Transverse colon (tissue), 4 donors: ENCODE results near the gene APLN. TPM values are rescaled to one million over a fixed set of nuclear protein-coding genes. Genes with fewer than 3 reads are reported as not detected.

Source experiments
- DNase-seq: peaks from one replicate; pipeline ENCODE4 v3.0.0-alpha.2; 2019
- H3K27ac ChIP-seq, 4 donors: fragments of 200-600 bp; sonication (generic); 2 replicates each; pipeline ENCODE4 v1.5.1; 2016 to 2018; ENCODE audit warnings: inconsistent platforms in 4 of 4
- H3K27me3 ChIP-seq: fragments of 200-600 bp; sonication (generic); 2 replicates; pipeline ENCODE4 v1.5.1; 2017; ENCODE audit warnings: inconsistent platforms
- H3K36me3 ChIP-seq, 4 donors: fragments of 200-600 bp; sonication (generic); 2 replicates each; pipeline ENCODE4 v1.5.1; 2017 to 2019; ENCODE audit warnings: inconsistent platforms in 4 of 4
- H3K4me1 ChIP-seq, 4 donors: fragments of 200-600 bp; sonication (generic); 2 replicates each; pipeline ENCODE4 v1.5.1; 2017 to 2020; ENCODE audit warnings: inconsistent platforms in 4 of 4
- H3K4me3 ChIP-seq, 4 donors: fragments of 200-600 bp; sonication (generic); 1 replicate in 1 of 4; 2 replicates in 3 of 4; pipeline versions ENCODE4 v1.5.1 to v1.6.1; 2017 to 2019; ENCODE audit warnings: inconsistent platforms in 4 of 4
- H3K9me3 ChIP-seq, 2 donors: fragments of 200-600 bp; sonication (generic); 2 replicates each; pipeline ENCODE4 v1.5.1; 2017 to 2019; ENCODE audit warnings: inconsistent platforms in 2 of 2
- EP300 ChIP-seq: sonication (generic); formaldehyde crosslinking; IDR thresholded peaks from one replicate; pipeline ENCODE4 v1.6.1; 2017; ENCODE audit warnings: antibody characterized with exemption, low read depth
- POLR2A ChIP-seq: fragments of 450-650 bp; IDR thresholded peaks from one replicate; pipeline ENCODE4 v1.6.1; 2016; ENCODE audit warnings: antibody characterized with exemption, mild to moderate bottlenecking, moderate library complexity
- POLR2AphosphoS5 ChIP-seq, 3 donors: sonication (generic); formaldehyde crosslinking; IDR thresholded peaks; one replicate each; pipeline ENCODE4 v1.6.1; 2016; ENCODE audit warnings: antibody characterized with exemption in 3 of 3
- WGBS, 2 donors: methylation state at CpG; one replicate each; pipeline ENCODE4 v1.1.5; 2018; ENCODE audit warnings: low coverage in 1 of 2; 5-methylcytosine and 5-hydroxymethylcytosine counted together
- in situ Hi-C, 4 donors: fragments of 200-750 bp; cut with MboI; loops; one replicate each; pipeline versions ENCODE4 v1.15.0 to v1.15.1; 2017; ENCODE audit warnings: low sequenced_read_pairs in 3 of 4, low pct_ligation_motif_present in 1 of 4, low pct_unique_long_range_greater_than_20kb in 1 of 4
- intact Hi-C: fragments of 100-400 bp; cut with DNase I; formaldehyde crosslinking; loops from one replicate; pipeline ENCODE4 v1.15.1; 2023; ENCODE audit warnings: low total_unique reads
- total RNA-seq, 4 donors: library from RNA; depleted of rRNA; stranded (reverse); fragments of >200 nt; gene quantifications; one replicate each; pipeline ENCODE4 v1.1.0, GENCODE V29; 2016
- TF ChIP-seq, protein P1 (sequence below), 5 experiments: fragments of 200-600 bp in 3 of 5; fragments of 450-650 bp in 2 of 5; sonication (generic) in 3 of 5; IDR thresholded peaks; 1 replicate in 2 of 5; 2 replicates in 3 of 5; pipeline ENCODE4 v1.5.1; 2016 to 2017; ENCODE audit warnings: antibody characterized with exemption in 5 of 5, inconsistent platforms in 3 of 5, mild to moderate bottlenecking in 2 of 5, moderate library complexity in 1 of 5

Gene APLN
- total RNA-seq, 4 donors from 2014 or later, result not detected

DNA sequence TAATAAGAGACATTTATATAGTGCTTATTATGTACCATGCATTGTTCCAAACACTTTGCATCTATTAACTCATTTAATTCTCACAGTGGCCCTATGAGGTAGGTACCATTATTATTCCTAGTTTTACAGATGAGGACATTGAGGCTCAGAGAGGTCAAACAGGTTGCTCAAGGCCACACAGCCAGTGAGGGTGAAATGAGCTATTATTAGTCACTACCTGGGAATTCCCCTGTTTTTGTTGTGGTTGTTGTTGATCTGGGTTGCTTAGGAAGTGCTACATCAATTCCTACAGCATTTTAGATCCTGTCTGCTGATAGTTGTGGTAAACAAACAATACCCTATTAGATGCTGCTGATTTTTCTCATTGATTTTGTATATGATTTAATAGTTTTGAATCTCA lies 41.2 kb downstream of the APLN start:
- no peak for DNase-seq
- no peaks in the 10 kb centered on the region for H3K36me3 ChIP-seq
- no peaks in the 10 kb centered on the region for H3K4me1 ChIP-seq
- TF ChIP-seq, protein P1, sequence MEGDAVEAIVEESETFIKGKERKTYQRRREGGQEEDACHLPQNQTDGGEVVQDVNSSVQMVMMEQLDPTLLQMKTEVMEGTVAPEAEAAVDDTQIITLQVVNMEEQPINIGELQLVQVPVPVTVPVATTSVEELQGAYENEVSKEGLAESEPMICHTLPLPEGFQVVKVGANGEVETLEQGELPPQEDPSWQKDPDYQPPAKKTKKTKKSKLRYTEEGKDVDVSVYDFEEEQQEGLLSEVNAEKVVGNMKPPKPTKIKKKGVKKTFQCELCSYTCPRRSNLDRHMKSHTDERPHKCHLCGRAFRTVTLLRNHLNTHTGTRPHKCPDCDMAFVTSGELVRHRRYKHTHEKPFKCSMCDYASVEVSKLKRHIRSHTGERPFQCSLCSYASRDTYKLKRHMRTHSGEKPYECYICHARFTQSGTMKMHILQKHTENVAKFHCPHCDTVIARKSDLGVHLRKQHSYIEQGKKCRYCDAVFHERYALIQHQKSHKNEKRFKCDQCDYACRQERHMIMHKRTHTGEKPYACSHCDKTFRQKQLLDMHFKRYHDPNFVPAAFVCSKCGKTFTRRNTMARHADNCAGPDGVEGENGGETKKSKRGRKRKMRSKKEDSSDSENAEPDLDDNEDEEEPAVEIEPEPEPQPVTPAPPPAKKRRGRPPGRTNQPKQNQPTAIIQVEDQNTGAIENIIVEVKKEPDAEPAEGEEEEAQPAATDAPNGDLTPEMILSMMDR (IDR thresholded peaks at IDR 0.05), result no peak
- no peak for TF ChIP-seq POLR2A
- no peak for TF ChIP-seq EP300
- TF ChIP-seq POLR2AphosphoS5 (IDR thresholded peaks at IDR 0.05), result no peak
- intact Hi-C loops (no loop called here), in situ Hi-C loops (loop anchor here (25.0 kb wide), 4 partner anchors 299 to 1299 kb away; partner anchors contain the start of genes ENOX2 (in 1 of the 4) and UTP14A (in 1 of the 4))
- no peak overlapping the region for H3K27ac ChIP-seq
- H3K9me3 ChIP-seq, result no peaks in the 10 kb centered on the region
- no peaks in the 10 kb centered on the region for H3K27me3 ChIP-seq
- H3K4me3 ChIP-seq, result no peak overlapping the region

DNA sequence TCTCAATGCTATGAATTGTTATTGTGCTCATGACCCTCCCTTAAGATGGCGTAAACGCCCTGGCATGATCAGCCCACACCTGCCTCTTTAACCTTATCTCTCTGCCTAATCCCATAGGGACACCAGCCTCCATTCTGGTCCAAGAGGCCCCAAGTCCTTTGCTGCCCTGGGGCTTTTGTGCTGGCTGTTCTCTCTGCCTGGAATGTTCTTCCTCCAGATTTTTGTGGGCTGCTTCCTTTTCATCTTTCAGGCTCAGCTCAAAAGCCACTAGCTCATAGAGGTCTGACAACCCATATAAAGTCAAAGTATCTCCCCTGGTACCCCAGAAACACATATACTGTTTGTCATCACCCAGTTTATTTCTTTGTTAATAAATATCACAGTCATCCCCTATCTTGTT lies 42.4 kb downstream of the APLN start:
- Histone ChIP-seq H3K4me1 (no peaks in the 10 kb centered on the region), H3K27ac (no peak overlapping the region), H3K4me3 (no peak overlapping the region), H3K9me3 (no peaks in the 10 kb centered on the region), H3K36me3 (no peaks in the 10 kb centered on the region), H3K27me3 (no peaks in the 10 kb centered on the region)
- TF ChIP-seq EP300 (no peak), POLR2A (no peak)
- TF ChIP-seq, protein P1 (IDR thresholded peaks at IDR 0.05), result no peak
- no peak for DNase-seq
- WGBS, 2 donors, result 78% methylated on average over 2 of the region's 2 CpGs; no CpG with 5 or more reads in 1 of the 2 donors
- in situ Hi-C loops (loop anchor here (25.0 kb wide), 4 partner anchors 300 to 1300 kb away; partner anchors contain the start of genes ENOX2 (in 1 of the 4) and UTP14A (in 1 of the 4)), intact Hi-C loops (no loop called here)

- Histone ChIP-seq H3K36me3 (no peaks in the 10 kb centered on the region), H3K4me3 (no peak overlapping the region), H3K4me1 (peaks cover 0 to 7% (median 1%) of the 10 kb centered on the region in 4 donors), H3K27ac (no peak overlapping the region), H3K27me3 (no peaks in the 10 kb centered on the region), H3K9me3 (no peaks in the 10 kb centered on the region)
- in situ Hi-C loops, result loop anchor here (10.0 to 25.0 kb wide), 5 partner anchors 115 to 1303 kb away; partner anchors contain the start of genes ENOX2 (in 1 of the 4) and UTP14A (in 1 of the 4)
- intact Hi-C loops, result no loop called here
- DNase-seq, result no peak
- TF ChIP-seq, protein P1 (IDR thresholded peaks at IDR 0.05), result no peak
- TF ChIP-seq POLR2A (no peak), EP300 (no peak), POLR2AphosphoS5 (IDR thresholded peaks at IDR 0.05) (no peak)
- 60% methylated on average over 1 of the region's 1 CpG; no CpG with 5 or more reads in 1 of the 2 donors for WGBS, 2 donors
These were observed 45.4 kb downstream of the APLN start for GRCh38 chrX:129609395-129609794.

GRCh38 chrX:129608496-129608895 lies 46.3 kb downstream of the APLN start:
- TF ChIP-seq, protein P1 (IDR thresholded peaks at IDR 0.05), result no peak
- TF ChIP-seq POLR2AphosphoS5 (IDR thresholded peaks at IDR 0.05) (no peak), EP300 (no peak), POLR2A (no peak)
- DNase-seq, result no peak
- no peaks in the 10 kb centered on the region for H3K9me3 ChIP-seq
- in situ Hi-C loops, result loop anchor here (10.0 to 25.0 kb wide), 5 partner anchors 116 to 1304 kb away; partner anchors contain the start of genes ENOX2 (in 1 of the 4) and UTP14A (in 1 of the 4)
- H3K4me1 ChIP-seq, result peaks cover 0 to 11% (median 2%) of the 10 kb centered on the region in 4 donors
- H3K27me3 ChIP-seq, result no peaks in the 10 kb centered on the region
- intact Hi-C loops, result no loop called here
- H3K4me3 ChIP-seq, result no peak overlapping the region
- 80% methylated on average over 3 of the region's 3 CpGs; no CpG with 5 or more reads in 1 of the 2 donors for WGBS, 2 donors
- no peak overlapping the region for H3K27ac ChIP-seq
- H3K36me3 ChIP-seq, result no peaks in the 10 kb centered on the region
